Stimulated activated CD4-positive, alpha-beta T cell treated with anti-CD3 and anti-CD28 coated beads, Interleukin-15, amount 100 ng/mL, for 48 hours (primary cell): ENCODE measurements around the gene ADGRB2.
A peak's percentile ranks its signal among the peaks of the same experiment; 100 is the strongest.

Experiments
- DNase-seq, 2 donors: peaks; one replicate each; pipeline ENCODE4 v3.0.0-alpha.2; 2020; ENCODE audit warnings: low read depth in 2 of 2

ADGRB2 gene

DNA sequence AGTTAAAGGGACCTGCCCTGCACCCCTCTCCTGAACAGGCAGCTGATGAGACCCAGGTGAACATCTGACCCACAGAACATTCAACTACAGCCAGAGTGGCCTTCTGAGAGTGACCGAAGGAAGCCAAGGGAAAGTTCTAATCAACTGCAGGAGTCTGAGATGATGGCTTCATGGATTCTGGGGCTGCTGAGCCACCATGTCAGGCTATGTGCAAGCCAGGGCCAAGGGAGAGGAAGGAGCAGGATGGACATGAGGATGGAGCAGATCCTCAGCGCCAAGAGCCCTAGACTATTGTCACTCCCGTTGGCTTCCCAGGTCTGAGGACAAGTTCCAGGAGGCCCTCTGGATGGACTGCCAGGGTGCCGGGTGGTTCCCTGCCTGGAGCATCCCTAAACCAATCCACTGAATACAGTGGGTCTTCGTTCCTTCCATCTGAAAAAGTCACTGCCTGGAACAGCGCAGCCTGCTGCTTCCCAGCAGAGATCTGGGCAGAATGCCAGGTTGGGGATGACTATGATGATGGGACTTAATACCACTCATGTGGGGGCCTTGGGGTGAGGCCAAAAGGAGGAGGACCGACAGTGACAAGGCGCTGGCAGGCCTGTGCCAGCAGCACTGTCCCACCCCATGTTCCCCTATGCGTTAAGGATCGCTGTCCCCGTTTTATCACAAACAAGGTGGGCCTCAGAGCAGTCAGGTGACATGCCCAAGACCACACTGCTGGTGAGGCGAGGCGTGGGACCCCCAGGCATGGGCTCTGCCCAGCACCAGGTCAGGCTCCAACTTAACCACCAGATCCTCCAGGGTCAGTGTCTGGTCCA lies 31.9 kb upstream of the ADGRB2 start:
- DNase-seq: no peak

DNA sequence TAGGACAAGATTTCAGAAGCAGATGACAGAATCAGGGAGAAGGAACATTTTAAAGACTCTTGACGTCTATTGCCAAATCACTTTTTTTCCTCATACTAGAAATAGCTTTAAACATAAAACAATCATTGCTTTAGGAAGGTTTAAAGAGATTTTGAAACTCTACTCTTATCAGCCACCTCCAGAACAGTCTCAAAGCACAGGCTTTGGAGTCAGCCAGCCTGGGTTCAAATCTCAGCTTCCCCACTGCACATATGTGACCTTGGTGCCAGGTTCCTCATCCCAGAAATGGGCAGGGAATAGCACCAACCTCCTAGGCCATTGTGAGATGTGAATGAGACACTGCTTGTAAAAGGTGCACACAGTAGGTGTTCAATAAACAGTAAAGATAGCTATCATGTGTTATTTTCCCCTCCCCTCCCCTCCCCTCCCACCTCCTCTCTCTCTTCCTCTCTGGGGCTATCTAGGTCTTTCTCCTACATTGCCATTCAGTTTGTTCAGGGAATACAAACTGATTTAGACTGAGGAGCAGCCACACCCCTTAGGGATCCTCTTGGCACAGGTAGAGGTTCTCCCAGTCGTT lies 31.0 kb upstream of the ADGRB2 start:
- no peak for DNase-seq

DNA sequence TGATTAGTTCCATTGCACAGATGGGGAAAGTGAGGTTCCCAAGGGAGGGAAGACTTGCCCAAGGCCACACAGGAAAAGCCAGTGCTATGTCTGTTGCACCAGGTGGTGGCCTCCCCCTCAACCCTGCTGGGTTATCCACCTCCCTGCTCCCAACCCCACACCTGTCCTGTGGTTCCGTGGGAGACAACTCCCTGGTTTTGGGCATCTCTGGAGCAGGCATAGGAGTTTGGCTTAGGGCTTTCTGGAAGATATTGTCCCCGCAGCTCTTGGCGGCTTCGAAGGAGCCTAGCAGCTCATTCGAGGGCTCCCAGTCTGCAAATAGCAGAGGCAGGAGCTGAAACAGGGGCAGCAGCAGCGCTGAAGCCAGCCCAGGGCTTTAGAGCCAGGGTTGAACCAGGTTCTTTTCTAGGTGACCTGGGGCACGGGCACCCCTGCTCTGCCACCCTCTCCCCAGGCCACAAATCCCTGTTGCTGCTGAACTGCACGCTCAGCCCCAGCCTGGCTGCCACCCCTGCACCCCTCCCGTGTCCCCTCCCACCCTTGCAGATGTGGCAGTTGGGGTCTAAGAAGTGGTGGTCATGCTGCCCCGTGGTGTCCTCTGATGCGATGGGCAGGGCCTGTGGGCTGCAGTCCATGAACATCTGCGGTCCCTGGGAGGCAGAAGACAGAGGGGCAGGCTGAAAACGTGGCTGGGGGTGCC lies 29.6 kb upstream of the ADGRB2 start:
- no peak for DNase-seq

DNA sequence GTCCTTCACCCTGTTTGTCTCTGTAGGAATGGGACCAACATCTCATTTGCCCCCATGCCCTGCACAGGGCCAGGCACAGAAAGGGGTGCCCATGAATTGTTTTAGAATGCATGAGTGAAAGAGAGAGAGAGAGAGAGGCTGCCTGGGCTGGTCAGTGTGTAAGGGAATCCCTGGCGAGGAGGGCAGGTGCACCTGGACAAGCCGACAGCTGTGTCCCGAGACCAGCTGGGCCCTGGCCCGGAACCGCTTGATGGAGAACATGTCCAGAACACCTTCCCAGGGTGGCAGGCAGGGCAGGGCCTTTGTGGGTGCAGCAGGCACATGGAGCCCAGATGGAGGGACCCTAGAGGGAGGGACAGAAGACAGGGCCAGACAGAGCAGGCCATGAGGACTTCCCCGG lies 28.9 kb upstream of the ADGRB2 start:
- no peak for DNase-seq

DNA sequence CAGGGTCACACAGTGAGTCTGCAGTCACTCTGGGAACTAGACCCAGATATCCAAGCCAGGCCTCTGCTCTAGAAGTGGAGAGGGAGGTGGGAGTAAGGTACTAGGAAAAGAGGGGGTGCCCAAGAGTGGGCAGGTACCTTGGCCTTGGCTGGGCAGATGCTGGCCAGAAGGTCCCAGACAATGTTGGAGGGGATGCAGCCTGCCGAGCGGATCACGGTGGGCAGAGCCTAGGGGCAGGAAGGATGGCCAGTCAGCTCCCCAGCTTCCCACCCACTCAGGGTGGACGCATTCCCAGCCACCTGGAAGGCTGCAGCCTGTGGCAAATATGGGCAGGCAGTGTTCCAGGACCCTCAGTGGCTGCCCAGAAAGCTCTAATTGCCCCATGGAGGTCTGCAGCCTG lies 28.4 kb upstream of the ADGRB2 start:
- no peak for DNase-seq

DNA sequence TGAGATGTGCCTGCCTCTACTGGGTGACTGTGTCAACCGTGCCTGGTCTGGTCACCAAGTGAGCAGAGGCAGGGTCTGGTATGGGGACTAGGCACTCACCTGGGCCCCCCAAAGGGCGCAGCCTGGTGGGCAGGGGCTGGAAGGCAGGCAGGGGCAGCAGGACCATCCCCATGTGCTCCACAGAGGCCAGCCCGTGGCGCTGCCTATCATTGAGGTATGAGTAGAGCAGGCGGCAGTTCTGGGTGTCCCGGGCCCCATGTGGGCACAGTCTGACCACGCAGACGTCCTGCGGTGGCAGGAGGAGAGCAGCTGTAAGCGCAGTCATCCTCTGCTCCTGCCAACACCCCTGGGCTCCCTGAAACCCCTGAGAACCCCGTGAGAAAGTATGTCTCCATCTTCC lies 28.0 kb upstream of the ADGRB2 start:
- no peak for DNase-seq

DNA sequence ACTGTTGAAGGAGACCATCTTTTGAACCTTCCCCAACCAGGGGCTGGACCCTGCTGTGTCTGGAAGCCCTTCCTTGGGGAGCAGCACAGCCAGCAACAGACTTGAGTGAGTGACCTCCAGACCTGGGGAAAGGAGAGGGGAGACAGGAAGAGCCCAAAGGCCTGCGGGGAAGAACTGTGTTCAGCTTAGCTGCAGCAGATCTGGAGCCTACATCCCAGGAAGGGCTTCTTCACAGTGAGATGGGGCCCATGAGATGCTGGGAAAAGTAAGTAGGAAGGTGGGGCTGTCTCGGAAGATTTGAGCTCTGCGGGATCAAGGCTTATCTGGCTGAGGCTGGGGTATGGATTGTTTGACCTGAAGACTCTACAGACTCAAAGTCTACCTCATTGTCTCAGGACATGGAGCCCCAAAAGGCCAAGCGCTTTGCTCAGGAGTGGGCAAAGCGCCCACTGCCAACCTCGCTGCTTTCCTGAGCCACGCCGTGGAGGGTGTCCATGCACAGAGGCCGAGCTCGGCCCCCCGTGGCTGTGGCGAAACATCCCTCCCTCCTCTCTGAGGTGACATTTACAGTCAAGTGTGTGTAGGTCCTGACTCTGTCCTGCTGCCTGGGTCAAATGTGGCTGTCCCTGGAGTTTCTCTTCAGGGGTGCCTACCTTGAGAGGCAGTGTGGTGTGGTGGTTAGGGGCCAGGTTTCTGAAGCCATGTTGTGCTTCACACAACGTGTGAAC lies 27.2 kb upstream of the ADGRB2 start:
- DNase-seq: no peak

DNA sequence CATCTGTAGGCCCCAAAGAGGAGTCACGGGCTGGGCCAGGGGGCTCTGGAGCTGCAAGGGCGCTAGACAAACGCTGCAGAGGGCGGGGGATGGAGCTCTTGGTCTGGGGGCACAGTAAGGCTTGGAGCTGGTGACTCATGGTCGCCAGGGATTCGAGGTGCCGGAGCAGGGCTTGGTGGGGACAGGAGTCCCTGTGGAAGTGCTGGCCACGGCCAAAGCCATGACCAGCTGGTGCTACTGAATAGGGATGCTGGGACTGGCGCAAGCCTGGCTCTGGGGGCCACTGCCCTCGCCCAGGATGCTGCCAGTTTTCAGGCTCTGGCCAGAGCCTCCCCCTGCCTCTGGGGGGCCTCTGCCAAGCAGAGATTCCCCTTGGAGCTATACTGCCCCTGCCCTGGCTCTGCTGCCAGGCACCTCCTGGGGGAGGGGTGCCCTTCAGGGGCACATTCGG lies 26.5 kb upstream of the ADGRB2 start:
- no peak for DNase-seq

DNA sequence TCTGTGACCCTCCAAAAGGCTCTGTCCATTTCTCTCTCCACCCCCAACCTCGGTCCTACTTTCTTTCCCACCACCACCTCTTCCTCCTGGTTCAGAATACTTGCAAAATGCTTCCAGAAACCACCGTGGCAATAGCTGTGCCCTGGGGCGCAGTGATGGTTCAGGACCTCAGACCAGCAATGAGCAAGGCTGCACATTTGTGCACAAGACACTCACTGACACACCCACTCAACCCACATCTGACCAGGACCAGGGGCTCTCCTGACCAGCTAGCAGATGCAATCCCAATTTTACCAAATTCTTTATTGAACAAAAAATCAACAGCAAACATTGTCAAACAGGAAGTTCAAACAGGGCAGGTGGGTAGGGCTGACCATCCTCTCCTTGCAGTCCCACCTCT lies 26.0 kb upstream of the ADGRB2 start:
- no peak for DNase-seq

DNA sequence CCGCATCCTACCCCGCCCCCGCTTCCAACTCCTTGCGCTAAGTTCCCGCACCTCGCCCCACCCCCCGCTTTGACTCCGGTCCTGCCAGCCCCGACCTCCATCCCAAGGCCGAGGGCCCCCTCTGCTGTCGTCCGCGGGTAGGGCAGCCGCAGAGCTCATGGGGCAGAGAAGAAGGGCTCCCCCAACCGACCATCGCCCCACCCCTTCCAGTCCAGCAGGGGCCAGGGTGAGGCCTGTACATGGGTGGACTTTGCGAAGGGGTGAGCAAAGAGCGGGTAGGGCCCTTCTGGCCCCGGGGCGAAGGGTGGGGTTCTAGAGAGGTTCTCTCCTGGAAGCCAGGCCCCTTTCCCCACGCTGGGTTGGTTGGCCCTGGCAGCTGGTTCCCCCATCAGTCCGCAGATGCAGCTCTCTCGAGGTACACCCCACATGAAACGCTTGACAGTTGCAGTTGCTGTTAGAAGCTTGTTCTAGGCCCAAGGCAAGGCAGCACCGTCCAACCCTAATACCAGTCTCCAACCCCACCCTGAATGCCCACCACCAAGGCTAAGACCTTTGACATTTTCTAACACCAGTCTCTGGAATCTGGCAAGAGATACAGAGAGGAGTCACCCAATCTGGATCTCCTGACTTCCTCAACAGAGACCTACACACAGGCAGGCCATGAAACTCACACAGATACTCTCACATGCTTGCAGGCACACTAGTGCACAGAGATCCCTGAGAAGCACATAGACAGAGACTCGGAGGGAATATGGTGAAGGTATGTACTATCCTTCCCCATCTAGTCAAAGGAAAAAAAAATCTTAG lies 25.3 kb upstream of the ADGRB2 start:
- DNase-seq: peak; percentile 90 to 98

DNA sequence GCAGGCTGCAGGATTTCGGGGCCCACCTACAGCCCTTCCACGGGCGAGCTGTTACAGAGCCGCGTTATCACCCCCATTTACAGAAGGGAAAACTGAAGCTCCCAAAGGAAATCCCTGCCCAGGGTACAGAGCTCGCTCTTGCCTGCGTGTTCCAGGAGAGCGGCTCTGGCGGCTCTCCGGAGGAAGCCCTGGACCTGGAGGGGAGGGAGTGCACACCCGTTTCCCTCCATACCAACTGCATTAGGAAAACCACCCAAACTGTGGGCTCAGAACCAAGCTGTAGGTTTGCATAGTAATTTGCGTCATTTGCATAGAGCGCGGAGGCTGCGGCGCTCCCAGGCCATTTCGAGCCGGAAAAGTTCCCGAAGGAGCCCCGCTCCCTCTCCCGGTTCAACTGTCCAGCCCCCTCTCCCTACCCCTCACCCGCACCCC lies 24.7 kb upstream of the ADGRB2 start:
- no peak for DNase-seq

DNA sequence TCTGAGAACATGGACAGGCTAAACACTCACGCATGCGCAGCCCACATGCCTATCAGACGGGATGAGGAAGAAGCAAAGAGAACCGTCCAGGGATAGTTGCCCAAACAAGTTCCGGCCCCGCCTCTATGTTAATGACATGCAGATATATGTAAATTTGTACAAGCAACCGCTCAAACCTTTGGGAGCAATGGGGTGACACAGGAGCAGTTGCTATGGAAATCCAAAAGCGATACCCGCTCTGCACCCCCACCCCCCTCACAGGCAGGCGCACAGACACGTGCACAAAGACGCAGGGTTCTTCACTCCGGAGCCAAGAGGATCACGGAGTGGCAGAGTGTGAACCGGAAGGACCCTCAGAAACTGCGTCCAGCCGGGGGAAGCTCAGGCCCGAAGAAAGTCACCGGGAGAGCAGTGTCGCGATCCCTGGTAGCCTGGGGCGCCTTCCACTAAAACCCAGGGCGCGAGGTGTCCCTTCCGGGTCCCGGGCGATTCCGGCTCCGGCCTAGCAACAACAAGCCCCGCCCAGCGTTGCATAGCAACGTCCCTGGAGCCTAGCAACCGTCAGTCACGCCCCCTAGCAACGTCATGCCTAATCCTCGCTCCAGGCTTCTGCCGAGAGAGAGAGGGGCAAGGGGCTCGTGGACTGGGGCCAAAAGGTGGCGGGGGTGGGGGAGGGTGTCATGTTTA lies 24.1 kb upstream of the ADGRB2 start:
- peak; percentile 88 to 90 for DNase-seq

DNA sequence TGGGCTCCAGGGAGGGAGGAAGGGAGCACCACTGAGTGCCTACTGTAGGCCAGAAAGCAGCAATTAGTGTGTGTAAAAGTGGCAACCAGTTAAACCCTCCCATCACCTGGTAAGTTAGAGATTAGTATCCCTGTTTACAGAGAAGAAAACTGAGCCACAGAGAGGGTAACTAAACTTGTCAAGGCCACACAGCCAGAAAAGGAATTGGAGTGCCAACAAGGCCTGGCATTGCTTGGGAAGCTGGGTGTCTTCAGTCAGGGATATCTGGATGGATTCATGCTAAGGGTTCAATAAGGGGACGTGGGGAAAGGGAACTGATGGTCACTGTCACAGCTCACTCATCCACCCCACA lies 23.6 kb upstream of the ADGRB2 start:
- no peak for DNase-seq

DNA sequence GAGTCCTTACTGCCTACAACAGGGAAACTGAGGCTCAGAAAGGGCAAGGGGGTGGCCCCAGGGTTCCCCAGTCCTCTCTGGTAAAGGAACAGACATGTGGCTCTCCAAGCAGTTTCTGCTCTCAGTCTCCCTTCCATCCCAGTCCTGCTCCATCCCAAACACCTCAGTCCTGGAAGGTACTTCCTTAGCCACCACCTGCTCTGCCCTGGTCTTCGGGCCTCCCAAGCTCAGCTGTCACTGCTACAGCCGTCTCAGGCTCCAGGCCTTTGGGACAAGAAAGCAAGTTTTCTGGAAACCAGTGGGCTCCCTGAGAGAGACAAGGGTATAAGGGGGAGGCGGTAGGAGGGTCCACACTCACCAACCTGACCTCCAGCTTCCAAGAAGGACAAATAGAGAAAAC lies 23.1 kb upstream of the ADGRB2 start:
- no peak for DNase-seq

DNA sequence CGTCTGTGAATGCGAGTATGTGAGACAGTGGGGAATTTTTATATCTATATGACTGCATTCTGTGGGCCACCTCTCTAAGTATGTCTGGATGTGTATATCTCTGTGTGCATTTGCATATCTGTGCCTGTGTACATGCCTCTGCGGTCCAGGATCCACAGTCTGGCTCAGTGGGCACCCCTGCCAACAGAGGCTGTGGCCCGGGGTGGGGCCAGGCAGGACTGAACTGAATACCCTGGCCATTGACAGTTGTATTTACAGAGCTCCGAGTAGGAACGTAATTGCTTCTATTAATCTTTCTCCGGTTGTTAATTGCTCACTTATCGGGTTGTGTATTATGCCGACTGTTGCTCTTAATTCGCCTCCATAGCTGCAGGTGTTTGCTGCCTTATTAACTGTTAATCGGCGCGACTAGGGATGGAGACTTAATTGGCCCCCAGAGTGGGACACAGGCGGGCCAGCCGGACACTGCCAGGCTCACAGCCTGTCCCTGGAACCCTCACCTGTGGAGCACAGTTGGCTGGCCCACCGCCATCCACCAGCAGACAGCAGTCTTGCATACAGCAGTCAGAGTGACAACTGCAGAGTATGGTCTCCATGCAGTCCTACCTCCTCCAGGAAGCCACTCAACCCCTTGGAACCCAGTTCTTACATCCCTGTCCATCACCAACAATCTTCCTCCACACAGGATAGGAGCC lies 22.4 kb upstream of the ADGRB2 start:
- DNase-seq: no peak

DNA sequence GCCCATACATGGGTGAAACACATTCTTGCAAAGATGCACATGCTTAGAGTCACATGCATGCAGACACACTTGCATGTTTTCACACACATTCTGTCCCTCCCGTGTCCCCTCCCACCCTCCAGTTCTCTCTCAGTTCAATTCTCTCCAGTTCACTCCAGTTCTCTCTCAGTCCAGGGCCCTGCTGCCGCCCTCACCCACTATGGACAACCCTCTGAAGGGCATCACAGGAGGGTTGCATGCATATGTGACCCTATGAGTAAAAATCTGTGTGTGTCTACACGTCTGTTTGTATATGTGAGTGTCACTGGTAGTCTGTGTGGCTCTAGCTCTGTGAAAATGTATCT lies 21.8 kb upstream of the ADGRB2 start:
- DNase-seq: no peak

DNA sequence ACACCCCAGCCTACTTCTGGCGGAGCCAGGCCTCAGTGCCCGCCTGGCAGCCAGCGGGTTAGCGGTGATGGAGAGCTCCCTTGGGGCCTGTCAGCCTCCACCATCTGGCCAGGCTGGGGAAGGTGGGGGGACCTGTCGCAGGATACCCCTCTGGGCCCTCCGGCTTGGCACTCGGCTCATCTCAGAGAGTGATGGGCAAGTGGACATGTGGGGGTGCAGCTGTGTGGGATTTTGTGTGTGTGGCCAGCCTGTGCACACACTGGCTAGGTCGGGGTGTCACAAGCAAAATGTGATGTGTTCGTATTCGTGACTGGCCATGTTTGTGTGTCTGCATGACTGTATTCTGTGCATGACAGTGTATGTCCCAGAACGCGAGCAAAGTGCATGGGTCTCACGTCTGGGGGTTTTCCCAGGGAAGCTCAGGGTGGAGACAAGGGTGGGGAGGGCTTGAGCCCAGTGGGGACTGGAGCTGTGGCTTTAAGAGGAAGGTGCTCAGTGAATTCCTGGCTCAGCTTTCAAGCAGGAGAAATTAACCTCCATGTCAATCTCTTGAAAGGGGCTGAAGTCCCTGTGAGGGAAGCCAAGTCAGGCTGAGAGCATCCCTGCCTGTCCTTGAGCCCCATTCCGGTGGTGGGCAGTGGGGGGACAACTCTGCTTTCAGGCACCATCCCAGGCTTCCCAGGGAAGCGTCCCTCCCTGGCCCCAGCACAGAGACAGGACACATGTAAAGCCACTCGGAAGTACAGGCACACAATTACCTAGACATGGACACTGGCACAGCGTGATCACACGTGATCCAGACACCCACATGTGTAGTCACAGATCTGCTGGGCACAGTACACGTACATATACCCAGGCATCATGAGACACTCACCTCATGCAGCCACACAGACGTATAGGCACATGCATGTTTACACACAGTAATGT lies 21.1 kb upstream of the ADGRB2 start:
- DNase-seq: no peak

DNA sequence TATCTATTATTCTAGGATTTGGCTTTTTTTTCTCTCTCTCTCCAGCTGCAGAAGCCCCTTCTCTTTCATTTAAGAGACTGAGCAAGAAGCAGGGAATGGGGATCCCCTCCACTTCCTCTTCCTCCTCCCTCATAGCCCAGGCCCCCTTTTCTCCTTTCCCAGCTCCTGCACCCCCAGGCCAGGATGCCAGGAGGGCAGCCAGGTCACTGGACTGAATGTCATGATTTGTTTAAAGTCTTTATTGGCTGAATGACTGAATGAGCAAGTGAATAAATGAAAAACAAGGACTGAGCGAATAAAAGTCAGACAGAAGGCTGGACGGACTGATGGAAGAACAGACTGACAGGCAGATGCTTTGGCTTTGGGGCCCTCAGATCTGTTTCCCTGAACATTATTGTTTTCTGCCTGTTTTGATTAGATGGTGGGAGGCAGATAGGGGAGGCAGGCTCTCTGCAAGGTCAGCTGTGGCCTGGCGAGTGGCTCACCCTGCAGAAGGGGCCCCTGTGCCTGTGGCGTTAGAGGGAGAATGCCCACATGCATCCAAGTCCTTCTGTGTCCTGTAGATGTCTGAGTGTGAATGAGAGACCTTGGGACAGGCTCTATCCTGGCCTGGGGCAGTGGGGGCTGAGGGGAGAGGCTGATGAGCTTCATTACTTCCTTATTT lies 20.3 kb upstream of the ADGRB2 start:
- no peak for DNase-seq

DNA sequence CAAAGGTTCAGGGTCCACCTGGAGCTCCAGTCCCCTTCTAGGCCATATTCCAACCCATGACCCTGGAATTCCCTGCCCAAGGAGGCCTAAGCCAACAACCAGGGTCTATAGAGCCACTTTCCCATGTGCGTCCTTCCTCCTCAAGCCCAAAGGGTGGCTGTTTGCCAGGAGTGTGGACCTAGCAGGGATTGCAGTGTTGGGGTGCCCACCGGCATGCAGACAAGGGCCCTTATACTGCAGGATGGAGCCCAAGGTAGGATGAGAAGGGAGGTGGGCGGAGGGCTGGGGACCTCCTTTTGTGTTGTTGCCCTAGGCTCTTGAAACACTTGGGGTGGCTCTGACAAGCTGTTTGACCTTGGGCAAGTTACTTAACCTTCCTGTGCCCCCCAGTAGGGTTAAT lies 19.7 kb upstream of the ADGRB2 start:
- no peak for DNase-seq
